Neural progenitor cell (in vitro differentiated cells): Measurements from ENCODE around the gene SMIM41.

Experiments
- CTCF ChIP-seq: fragments of 200-600 bp; sonication (generic); IDR thresholded peaks from 2 replicates; pipeline ENCODE4 v1.5.1; 2017; ENCODE audit warnings: antibody characterized with exemption, mild to moderate bottlenecking
- EZH2 ChIP-seq: fragments of 200-600 bp; sonication (generic); IDR thresholded peaks from 2 replicates; pipeline ENCODE4 v1.6.1; 2017; ENCODE audit warnings: antibody characterized with exemption, mild to moderate bottlenecking, moderate library complexity
- EZH2phosphoT487 ChIP-seq: fragments of 200-600 bp; sonication (generic); IDR thresholded peaks from 2 replicates; pipeline ENCODE4 v1.6.1; 2017; ENCODE audit warnings: antibody characterized with exemption

- TF ChIP-seq CTCF (peak; percentile 83), EZH2phosphoT487 (no peak), EZH2 (no peak)
Observed at GRCh38 chr12:52151837-52152783, 72.6 kb downstream of the SMIM41 start.
